Lung (tissue), 12 donors: ENCODE data around the gene B4GALNT4. TPM values are rescaled to one million over a fixed set of nuclear protein-coding genes. Genes with fewer than 3 reads are reported as not detected.

ENCODE experiments used
- ATAC-seq: fragments of 200-7000 bp; cut with Tn5 transposase; one replicate; pipeline ENCODE4 v1.9.1; 2020; ENCODE audit warnings: moderate number of reproducible peaks; ENCODE audit not compliant: insufficient read depth, low FRiP score
- DNase-seq, 3 donors: peaks; one replicate each; pipeline ENCODE4 v3.0.0-alpha.2; 2013 to 2017
- H3K27ac ChIP-seq, 2 donors: one replicate each; pipeline ENCODE4 v1.5.1; 2013; ENCODE audit warnings: mild to moderate bottlenecking in 2 of 2, moderate library complexity in 2 of 2, control low read depth in 1 of 2, inconsistent platforms in 1 of 2, low read depth in 1 of 2, low read length in 1 of 2
- H3K27me3 ChIP-seq, 3 donors: one replicate each; pipeline ENCODE4 v1.5.1; 2013; ENCODE audit warnings: low read length in 2 of 3; ENCODE audit not compliant: control insufficient read depth in 3 of 3, insufficient read depth in 3 of 3
- H3K36me3 ChIP-seq, 4 donors: one replicate each; pipeline ENCODE4 v1.5.1; 2013; ENCODE audit warnings: low read length in 4 of 4, mild to moderate bottlenecking in 1 of 4, moderate library complexity in 1 of 4; ENCODE audit not compliant: control insufficient read depth in 4 of 4, insufficient read depth in 4 of 4
- H3K4me1 ChIP-seq, 5 donors: one replicate each; pipeline ENCODE4 v1.5.1; 2013; ENCODE audit warnings: low read length in 5 of 5, mild to moderate bottlenecking in 2 of 5, moderate library complexity in 1 of 5; ENCODE audit not compliant: control insufficient read depth in 5 of 5, insufficient read depth in 5 of 5
- H3K4me3 ChIP-seq: one replicate; pipeline ENCODE4 v1.5.1; 2013; ENCODE audit warnings: mild to moderate bottlenecking, control low read depth, moderate library complexity
- H3K9ac ChIP-seq, 2 donors: one replicate each; pipeline ENCODE4 v1.5.1; 2013; ENCODE audit warnings: low read length in 2 of 2, control low read depth in 1 of 2; ENCODE audit not compliant: insufficient read depth in 1 of 2
- H3K9me3 ChIP-seq, 4 donors: one replicate each; pipeline ENCODE4 v1.5.1; 2013; ENCODE audit warnings: low read length in 3 of 4, mild to moderate bottlenecking in 1 of 4, moderate library complexity in 1 of 4; ENCODE audit not compliant: control insufficient read depth in 4 of 4, insufficient read depth in 3 of 4
- CTCF ChIP-seq: IDR thresholded peaks from 2 replicates; pipeline ENCODE4 v1.5.1; 2012; ENCODE audit warnings: mild to moderate bottlenecking; ENCODE audit errors: control extremely low read depth, extremely low read depth
- WGBS, 2 donors: extraction: QIAGEN DNeasy Blood & Tissue Kit; methylation state at CpG; one replicate each; pipeline ENCODE4 v1.1.7; 2013; 5-methylcytosine and 5-hydroxymethylcytosine counted together
- polyA plus RNA-seq, 2 donors: library from polyadenylated mRNA; stranded (reverse); fragments of 200-250 nt; gene quantifications; one replicate each; pipeline ENCODE4 v1.2.1, GENCODE V29; 2013
- total RNA-seq, 2 donors: library from RNA; depleted of rRNA in 1 of 2; stranded (reverse); fragments of >200 nt in 1 of 2; gene quantifications; one replicate each; pipeline ENCODE4 v1.2.1, GENCODE V29; 2014 to 2021
- donor health status: control.
- donor health status: control.
- donor health status: Bipolar disorder and iron deficiency.
- donor health status: healthy.
- donor health status: DM: yes; HTN: yes; CAD: no.

The B4GALNT4 gene
- total and polyA plus RNA-seq, 4 donors, result 1.4 to 6.8 (median 3.3) TPM

GRCh38 chr11:380095-380480 lies 10.8 kb downstream of the B4GALNT4 start:
- Histone ChIP-seq H3K4me3 (no peak overlapping the region), H3K27me3 (no peaks in the 10 kb centered on the region), H3K36me3 (peaks cover 0 to 8% (median 0%) of the 10 kb centered on the region in 4 donors), H3K9me3 (no peaks in the 10 kb centered on the region), H3K9ac (no peak overlapping the region), H3K27ac (no peak overlapping the region), H3K4me1 (no peaks in the 10 kb centered on the region)
- ATAC-seq (no peak), DNase-seq (no peak)
- TF ChIP-seq CTCF, result no peak
- 96 to 97% methylated on average over 30 to 35 of the region's 35 CpGs for WGBS, 2 donors

- ATAC-seq (no peak), DNase-seq (no peak)
- Histone ChIP-seq H3K36me3 (peaks cover 0 to 8% (median 0%) of the 10 kb centered on the region in 4 donors), H3K27me3 (no peaks in the 10 kb centered on the region), H3K9me3 (no peaks in the 10 kb centered on the region), H3K4me3 (no peak overlapping the region), H3K9ac (no peak overlapping the region), H3K27ac (no peak overlapping the region), H3K4me1 (no peaks in the 10 kb centered on the region)
- WGBS, 2 donors, result 94 to 96% methylated on average over 21 to 23 of the region's 23 CpGs
- TF ChIP-seq CTCF, result no peak
Observed at GRCh38 chr11:380491-380890, 11.2 kb downstream of the B4GALNT4 start.

- H3K9ac ChIP-seq, result no peak overlapping the region
- H3K36me3 ChIP-seq, result peaks cover 0 to 8% (median 0%) of the 10 kb centered on the region in 4 donors
- DNase-seq, result no peak
- H3K9me3 ChIP-seq, result peaks cover 0 to 2% (median 0%) of the 10 kb centered on the region in 4 donors
- no peak overlapping the region for H3K27ac ChIP-seq
- no peak for TF ChIP-seq CTCF
- H3K4me1 ChIP-seq, result no peaks in the 10 kb centered on the region
- no peaks in the 10 kb centered on the region for H3K27me3 ChIP-seq
- 92 to 94% methylated on average over 13 to 14 of the region's 14 CpGs for WGBS, 2 donors
- ATAC-seq, result no peak
- no peak overlapping the region for H3K4me3 ChIP-seq
Observed at GRCh38 chr11:380996-381395, 11.7 kb downstream of the B4GALNT4 start.

DNA sequence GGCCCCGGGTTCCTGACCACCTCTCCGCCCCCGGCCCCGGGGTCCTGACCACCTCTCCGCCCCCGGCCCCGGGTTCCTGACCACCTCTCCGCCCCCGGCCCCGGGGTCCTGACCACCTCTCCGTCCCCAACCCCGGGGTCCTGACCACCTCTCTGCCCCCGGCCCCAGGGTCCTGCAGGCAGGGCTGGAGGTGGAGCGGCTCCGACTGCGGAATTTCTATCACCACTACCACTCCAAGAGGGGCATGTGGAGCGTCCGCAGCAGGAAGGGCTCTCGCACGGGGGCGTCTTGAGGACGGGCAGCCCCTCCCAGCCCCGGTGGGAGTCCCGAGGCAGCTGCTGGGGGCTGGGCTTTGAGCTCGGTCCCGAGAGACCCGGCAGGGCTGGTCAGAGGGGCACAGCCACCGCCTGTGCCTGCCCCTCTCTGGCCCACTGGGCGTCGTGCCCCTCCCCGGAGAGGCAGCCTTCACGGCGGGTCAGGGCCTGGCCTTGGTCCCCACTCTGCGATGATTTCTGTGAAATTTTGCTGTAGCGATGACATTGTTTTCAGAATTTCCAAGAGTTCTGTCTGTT lies 12.3 kb downstream of the B4GALNT4 start:
- no peaks in the 10 kb centered on the region for H3K27me3 ChIP-seq
- no peak for DNase-seq

More for the DNA sequence above, 12.3 kb downstream of the B4GALNT4 start:
- WGBS, 2 donors, result 71 to 84% methylated on average over 30 to 31 of the region's 35 CpGs
- no peaks in the 10 kb centered on the region for H3K4me1 ChIP-seq
- H3K36me3 ChIP-seq, result peaks cover 0 to 8% (median 0%) of the 10 kb centered on the region in 4 donors
- H3K9ac ChIP-seq, result no peak overlapping the region
- no peak overlapping the region for H3K27ac ChIP-seq
- no peak for TF ChIP-seq CTCF
- no peak overlapping the region for H3K4me3 ChIP-seq
- ATAC-seq, result no peak
- peaks cover 0 to 8% (median 2%) of the 10 kb centered on the region in 4 donors for H3K9me3 ChIP-seq
